Measurements from ENCODE around the gene DUSP1.
A peak's percentile ranks its signal among the peaks of the same experiment; 100 is the strongest.

DUSP1 gene

GRCh38 chr5:172726966-172727365 lies 44.0 kb downstream of the DUSP1 start:
- no peak for FAIRE-seq
- no peak for DNase-seq (ENCODE audit: low spot score)

GRCh38 chr5:172725785-172726184 lies 45.2 kb downstream of the DUSP1 start:
- DNase-seq (ENCODE audit: low spot score) = no peak
- no peak for FAIRE-seq

- DNase-seq (ENCODE audit: low spot score) (no peak), FAIRE-seq (no peak)
Observed at GRCh38 chr5:172725273-172725672, 45.7 kb downstream of the DUSP1 start.

- FAIRE-seq (no peak), DNase-seq (ENCODE audit: low spot score) (no peak)
Observed at GRCh38 chr5:172724242-172725183, 46.5 kb downstream of the DUSP1 start.

- DNase-seq (ENCODE audit: low spot score) (no peak), FAIRE-seq (no peak)
Observed at GRCh38 chr5:172723508-172723907, 47.5 kb downstream of the DUSP1 start.

- FAIRE-seq = no peak
- no peak for DNase-seq (ENCODE audit: low spot score)
Observed at GRCh38 chr5:172722327-172722815, 48.6 kb downstream of the DUSP1 start.

GRCh38 chr5:172721455-172722326 lies 49.3 kb downstream of the DUSP1 start:
- DNase-seq (ENCODE audit: low spot score) (no peak), FAIRE-seq (no peak)

GRCh38 chr5:172720655-172721054 lies 50.3 kb downstream of the DUSP1 start:
- DNase-seq (ENCODE audit: low spot score) (no peak), FAIRE-seq (no peak)

GRCh38 chr5:172719211-172719610 lies 51.8 kb downstream of the DUSP1 start:
- no peak for DNase-seq (ENCODE audit: low spot score)
- peak; percentile 20 for FAIRE-seq

- peak; percentile 93 for FAIRE-seq
- no peak for DNase-seq (ENCODE audit: low spot score)
Observed at GRCh38 chr5:172718527-172719114, 52.4 kb downstream of the DUSP1 start.
